HL-60 (cell line): ENCODE data around the gene OR4N2.
"Not testable (repeated sequence)": the region's sequence is repeated elsewhere in the genome, so short reads cannot be mapped to it uniquely, and the experiment has no call there.

Experiments
- DNase-seq, 2 experiments: peaks; one replicate each; pipeline ENCODE4 v3.0.0-alpha.2; 2010 to 2020; ENCODE audit warnings: low read depth in 1 of 2, low spot score in 1 of 2
- H3K27ac ChIP-seq: fragments of 250-450 bp; sonication (Bioruptor Pico); replicated peaks from 2 replicates; pipeline ENCODE4 v1.5.1; 2020; ENCODE audit warnings: mild to moderate bottlenecking, moderate library complexity
- H3K27me3 ChIP-seq: fragments of 250-450 bp; sonication (Bioruptor Pico); 2 replicates; pipeline ENCODE4 v1.5.1; 2021; ENCODE audit warnings: mild to moderate bottlenecking, moderate library complexity; ENCODE audit not compliant: insufficient read depth, poor library complexity, severe bottlenecking
- H3K4me3 ChIP-seq: replicated peaks from 2 replicates; pipeline ENCODE4 v1.5.1; 2011; ENCODE audit warnings: mild to moderate bottlenecking, control low read depth, low read length; ENCODE audit not compliant: insufficient read depth
- CTCF ChIP-seq: IDR thresholded peaks from one replicate; pipeline ENCODE4 v1.5.1; 2011; ENCODE audit warnings: low read length, control low read depth, inconsistent platforms; ENCODE audit not compliant: insufficient read depth
- GABPA ChIP-seq: IDR thresholded peaks from 2 replicates; pipeline ENCODE4 v1.6.1; 2012; ENCODE audit warnings: low read depth
- POLR2AphosphoS5 ChIP-seq: IDR thresholded peaks from 2 replicates; pipeline ENCODE4 v1.6.1; 2012; ENCODE audit warnings: low read depth
- SPI1 ChIP-seq: IDR thresholded peaks from 2 replicates; pipeline ENCODE4 v1.6.1; 2012; ENCODE audit warnings: low read depth, mild to moderate bottlenecking, borderline replicate concordance
- TF ChIP-seq, protein P1 (sequence below): IDR thresholded peaks from 2 replicates; pipeline ENCODE4 v1.6.1; 2012; ENCODE audit warnings: low read depth; ENCODE audit not compliant: insufficient replicate concordance

OR4N2 gene

DNA sequence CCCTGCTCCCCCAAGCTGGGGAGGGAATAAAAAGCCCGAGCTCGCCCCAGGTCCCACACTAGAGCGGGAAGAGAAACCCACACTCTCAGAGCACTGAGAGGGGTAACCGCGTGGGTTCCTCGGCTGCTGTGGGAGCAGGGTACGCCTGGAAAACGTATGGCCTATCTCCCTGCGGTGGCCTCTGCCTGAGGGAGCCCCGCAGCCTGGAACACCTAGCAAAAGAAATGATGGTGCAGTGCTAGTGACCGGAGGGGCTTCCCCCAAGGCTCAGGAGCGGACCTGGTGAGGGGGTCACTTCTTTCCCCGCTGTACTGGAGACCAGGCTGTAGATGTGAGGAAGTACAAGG lies 2.5 kb upstream of the OR4N2 start:
- H3K27me3 ChIP-seq: no peaks in the 10 kb centered on the region
- TF ChIP-seq CTCF: no peak
- no peak for TF ChIP-seq SPI1
- no peak for TF ChIP-seq GABPA
- no peak for TF ChIP-seq POLR2AphosphoS5
- TF ChIP-seq, protein P1, sequence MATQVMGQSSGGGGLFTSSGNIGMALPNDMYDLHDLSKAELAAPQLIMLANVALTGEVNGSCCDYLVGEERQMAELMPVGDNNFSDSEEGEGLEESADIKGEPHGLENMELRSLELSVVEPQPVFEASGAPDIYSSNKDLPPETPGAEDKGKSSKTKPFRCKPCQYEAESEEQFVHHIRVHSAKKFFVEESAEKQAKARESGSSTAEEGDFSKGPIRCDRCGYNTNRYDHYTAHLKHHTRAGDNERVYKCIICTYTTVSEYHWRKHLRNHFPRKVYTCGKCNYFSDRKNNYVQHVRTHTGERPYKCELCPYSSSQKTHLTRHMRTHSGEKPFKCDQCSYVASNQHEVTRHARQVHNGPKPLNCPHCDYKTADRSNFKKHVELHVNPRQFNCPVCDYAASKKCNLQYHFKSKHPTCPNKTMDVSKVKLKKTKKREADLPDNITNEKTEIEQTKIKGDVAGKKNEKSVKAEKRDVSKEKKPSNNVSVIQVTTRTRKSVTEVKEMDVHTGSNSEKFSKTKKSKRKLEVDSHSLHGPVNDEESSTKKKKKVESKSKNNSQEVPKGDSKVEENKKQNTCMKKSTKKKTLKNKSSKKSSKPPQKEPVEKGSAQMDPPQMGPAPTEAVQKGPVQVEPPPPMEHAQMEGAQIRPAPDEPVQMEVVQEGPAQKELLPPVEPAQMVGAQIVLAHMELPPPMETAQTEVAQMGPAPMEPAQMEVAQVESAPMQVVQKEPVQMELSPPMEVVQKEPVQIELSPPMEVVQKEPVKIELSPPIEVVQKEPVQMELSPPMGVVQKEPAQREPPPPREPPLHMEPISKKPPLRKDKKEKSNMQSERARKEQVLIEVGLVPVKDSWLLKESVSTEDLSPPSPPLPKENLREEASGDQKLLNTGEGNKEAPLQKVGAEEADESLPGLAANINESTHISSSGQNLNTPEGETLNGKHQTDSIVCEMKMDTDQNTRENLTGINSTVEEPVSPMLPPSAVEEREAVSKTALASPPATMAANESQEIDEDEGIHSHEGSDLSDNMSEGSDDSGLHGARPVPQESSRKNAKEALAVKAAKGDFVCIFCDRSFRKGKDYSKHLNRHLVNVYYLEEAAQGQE: no peak
- no peak for DNase-seq

GRCh38 chr14:19813171-19813920 lies 9.8 kb downstream of the OR4N2 start:
- H3K27ac ChIP-seq, H3K27me3 ChIP-seq, H3K4me3 ChIP-seq, DNase-seq: not testable (repeated sequence)

More for the DNA sequence above, 2.5 kb upstream of the OR4N2 start:
- Histone ChIP-seq H3K27ac (no peak overlapping the region), H3K4me3 (no peak overlapping the region)

- not testable (repeated sequence) for H3K27ac ChIP-seq, H3K4me3 ChIP-seq, DNase-seq, H3K27me3 ChIP-seq
Observed at GRCh38 chr14:19819879-19820278, 16.3 kb downstream of the OR4N2 start.

- H3K27ac ChIP-seq, H3K4me3 ChIP-seq, DNase-seq, H3K27me3 ChIP-seq: not testable (repeated sequence)
Observed at GRCh38 chr14:19821016-19821415, 17.4 kb downstream of the OR4N2 start.

GRCh38 chr14:19823178-19823577 lies 19.6 kb downstream of the OR4N2 start:
- TF ChIP-seq CTCF (no peak), GABPA (no peak), SPI1 (no peak), POLR2AphosphoS5 (no peak)
- TF ChIP-seq, protein P1: no peak
- no peaks in the 10 kb centered on the region for H3K27me3 ChIP-seq
- H3K27ac ChIP-seq: no peak overlapping the region
- DNase-seq: no peak
- no peak overlapping the region for H3K4me3 ChIP-seq
